Breast epithelium (tissue), 3 donors: ENCODE results near the gene NPTXR.

Experiments
- CTCF ChIP-seq, 3 donors: fragments of 450-650 bp; IDR thresholded peaks; one replicate each; pipeline ENCODE4 v1.5.1; 2016 to 2017; ENCODE audit warnings: antibody characterized with exemption in 3 of 3, mild to moderate bottlenecking in 3 of 3, moderate library complexity in 3 of 3
- POLR2AphosphoS5 ChIP-seq, 3 donors: sonication (generic); formaldehyde crosslinking; IDR thresholded peaks; one replicate each; pipeline ENCODE4 v1.6.1; 2017; ENCODE audit warnings: antibody characterized with exemption in 3 of 3

- TF ChIP-seq CTCF (IDR thresholded peaks at IDR 0.05) = no peak
- no peak for TF ChIP-seq POLR2AphosphoS5 (IDR thresholded peaks at IDR 0.05)
Observed at GRCh38 chr22:38865201-38866023, 21.6 kb upstream of the NPTXR start.
